ENCODE measurements around the gene CNTNAP5.

CNTNAP5 gene

GRCh38 chr2:124286089-124286783, 261.1 kb downstream of the CNTNAP5 start:
- TF ChIP-seq CTCF (IDR thresholded peaks at IDR 0.05; ENCODE audit: control extremely low read depth, extremely low read depth, low read depth, missing control alignments): no peak
- POLR2A ChIA-PET: no interaction called here
- DNase-seq (ENCODE audit: extremely low spot score): no peak
- CTCF ChIA-PET: interaction anchor here (1.4 kb wide), 1 partner anchor 9 kb away, joined by 3 read pairs; no protein-coding TSS in a partner anchor

GRCh38 chr2:124289060-124289459, 264.0 kb downstream of the CNTNAP5 start:
- ChIA-PET POLR2A (no interaction called here), CTCF (no interaction called here)
- DNase-seq (ENCODE audit: extremely low spot score): no peak
- TF ChIP-seq CTCF (IDR thresholded peaks at IDR 0.05; ENCODE audit: control extremely low read depth, extremely low read depth, low read depth, missing control alignments): no peak

GRCh38 chr2:124289615-124290014, 264.5 kb downstream of the CNTNAP5 start:
- no peak for TF ChIP-seq CTCF (IDR thresholded peaks at IDR 0.05; ENCODE audit: control extremely low read depth, extremely low read depth, low read depth, missing control alignments)
- POLR2A ChIA-PET: no interaction called here
- CTCF ChIA-PET: interaction anchor here (1.0 kb wide), 1 partner anchor 28 kb away, joined by 3 read pairs; no protein-coding TSS in a partner anchor
- no peak for DNase-seq (ENCODE audit: extremely low spot score)

GRCh38 chr2:124296470-124296869, 271.4 kb downstream of the CNTNAP5 start:
- ChIA-PET POLR2A (no interaction called here), CTCF (no interaction called here)
- DNase-seq (ENCODE audit: extremely low spot score): no peak
- TF ChIP-seq CTCF (IDR thresholded peaks at IDR 0.05; ENCODE audit: control extremely low read depth, extremely low read depth, low read depth, missing control alignments): no peak

GRCh38 chr2:124301915-124302314, 276.8 kb downstream of the CNTNAP5 start:
- DNase-seq (ENCODE audit: extremely low spot score): no peak
- TF ChIP-seq CTCF (IDR thresholded peaks at IDR 0.05; ENCODE audit: control extremely low read depth, extremely low read depth, low read depth, missing control alignments): no peak
- POLR2A ChIA-PET: no interaction called here
- CTCF ChIA-PET: interaction anchor here (1.1 to 2.6 kb wide), 4 partner anchors 9 to 29 kb away, joined by 3 to 7 read pairs (median 4); no protein-coding TSS in a partner anchor

GRCh38 chr2:124308319-124309062, 283.4 kb downstream of the CNTNAP5 start:
- ChIA-PET CTCF (interaction anchor here (0.8 to 1.5 kb wide), 3 partner anchors 9 to 42 kb away, joined by 3 to 4 read pairs (median 3); no protein-coding TSS in a partner anchor), POLR2A (no interaction called here)
- TF ChIP-seq CTCF (IDR thresholded peaks at IDR 0.05; ENCODE audit: control extremely low read depth, extremely low read depth, low read depth, missing control alignments): no peak
- DNase-seq (ENCODE audit: extremely low spot score): no peak

All from GM10248 (cell line).